BJ (cell line): ENCODE measurements around the gene URB2. TPM values are rescaled to one million over a fixed set of nuclear protein-coding genes. Genes with fewer than 3 reads are reported as not detected.

Source experiments
- CTCF ChIA-PET: fragments of 350-600 bp; formaldehyde crosslinking; extraction: SDS; loops from one replicate; lab custom pipeline; 2021; ENCODE audit warnings: antibody characterized with exemption, inconsistent platforms; lab: Yijun Ruan, JAX
- POLR2A ChIA-PET: fragments of 300-600 bp; sonication (Branson Sonifier 250); formaldehyde crosslinking; extraction: SDS; loops from one replicate; lab custom pipeline; 2021; ENCODE audit warnings: antibody characterized with exemption; lab: Charles Lee
- DNase-seq: peaks from one replicate; pipeline ENCODE4 v3.0.0-alpha.2; 2011; ENCODE audit warnings: low read depth
- H3K27me3 ChIP-seq: 2 replicates; pipeline ENCODE4 v1.6.0; 2011; ENCODE audit warnings: low read length; ENCODE audit not compliant: control insufficient read depth, insufficient read depth
- H3K36me3 ChIP-seq: 2 replicates; pipeline ENCODE4 v1.5.1; 2011; ENCODE audit warnings: low read length; ENCODE audit not compliant: control insufficient read depth, insufficient read depth
- H3K4me3 ChIP-seq: 2 replicates; pipeline ENCODE4 v1.5.1; 2011; ENCODE audit warnings: low read depth, mild to moderate bottlenecking, control low read depth, low read length
- polyA plus RNA-seq: library from polyadenylated mRNA; depleted of rRNA; stranded (reverse); fragments of >200 nt; gene quantifications from 2 replicates; pipeline ENCODE4 v1.2.3, GENCODE V29; 2011
- TF ChIP-seq, protein P1 (sequence below): IDR thresholded peaks from 2 replicates; pipeline ENCODE4 v1.5.1; 2011; ENCODE audit warnings: low read depth, mild to moderate bottlenecking, control low read depth, inconsistent platforms, low read length, moderate library complexity; ENCODE audit not compliant: insufficient read depth

URB2 gene
- polyA plus RNA-seq, 1 experiment = 5.2 TPM

DNA sequence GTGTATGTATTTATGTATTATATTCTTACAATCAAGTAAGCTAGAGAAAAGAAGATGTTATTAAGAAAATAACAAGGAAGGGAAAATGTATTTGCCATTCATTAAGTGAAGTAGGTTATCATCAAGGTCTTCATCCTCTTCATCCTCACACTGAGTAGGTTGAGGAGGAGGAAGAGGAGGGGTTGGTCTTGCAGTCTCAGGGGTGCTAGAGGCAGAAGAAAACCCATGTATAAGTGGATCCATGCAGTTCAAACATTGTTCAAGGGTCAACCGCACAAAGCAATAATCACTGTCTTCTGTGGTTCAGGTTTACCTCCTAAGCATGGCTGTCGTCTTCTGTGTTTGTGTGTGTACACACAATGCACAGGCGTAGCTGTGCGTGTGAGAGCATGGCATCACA is 16.9 kb downstream of the URB2 start:
- CTCF ChIA-PET = no interaction called here
- DNase-seq = no peak
- Histone ChIP-seq H3K27me3 (no peaks in the 10 kb centered on the region), H3K4me3 (no peak overlapping the region), H3K36me3 (peaks cover 14% of the 10 kb centered on the region)
- POLR2A ChIA-PET = no interaction called here
- TF ChIP-seq, protein P1, sequence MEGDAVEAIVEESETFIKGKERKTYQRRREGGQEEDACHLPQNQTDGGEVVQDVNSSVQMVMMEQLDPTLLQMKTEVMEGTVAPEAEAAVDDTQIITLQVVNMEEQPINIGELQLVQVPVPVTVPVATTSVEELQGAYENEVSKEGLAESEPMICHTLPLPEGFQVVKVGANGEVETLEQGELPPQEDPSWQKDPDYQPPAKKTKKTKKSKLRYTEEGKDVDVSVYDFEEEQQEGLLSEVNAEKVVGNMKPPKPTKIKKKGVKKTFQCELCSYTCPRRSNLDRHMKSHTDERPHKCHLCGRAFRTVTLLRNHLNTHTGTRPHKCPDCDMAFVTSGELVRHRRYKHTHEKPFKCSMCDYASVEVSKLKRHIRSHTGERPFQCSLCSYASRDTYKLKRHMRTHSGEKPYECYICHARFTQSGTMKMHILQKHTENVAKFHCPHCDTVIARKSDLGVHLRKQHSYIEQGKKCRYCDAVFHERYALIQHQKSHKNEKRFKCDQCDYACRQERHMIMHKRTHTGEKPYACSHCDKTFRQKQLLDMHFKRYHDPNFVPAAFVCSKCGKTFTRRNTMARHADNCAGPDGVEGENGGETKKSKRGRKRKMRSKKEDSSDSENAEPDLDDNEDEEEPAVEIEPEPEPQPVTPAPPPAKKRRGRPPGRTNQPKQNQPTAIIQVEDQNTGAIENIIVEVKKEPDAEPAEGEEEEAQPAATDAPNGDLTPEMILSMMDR = no peak

DNA sequence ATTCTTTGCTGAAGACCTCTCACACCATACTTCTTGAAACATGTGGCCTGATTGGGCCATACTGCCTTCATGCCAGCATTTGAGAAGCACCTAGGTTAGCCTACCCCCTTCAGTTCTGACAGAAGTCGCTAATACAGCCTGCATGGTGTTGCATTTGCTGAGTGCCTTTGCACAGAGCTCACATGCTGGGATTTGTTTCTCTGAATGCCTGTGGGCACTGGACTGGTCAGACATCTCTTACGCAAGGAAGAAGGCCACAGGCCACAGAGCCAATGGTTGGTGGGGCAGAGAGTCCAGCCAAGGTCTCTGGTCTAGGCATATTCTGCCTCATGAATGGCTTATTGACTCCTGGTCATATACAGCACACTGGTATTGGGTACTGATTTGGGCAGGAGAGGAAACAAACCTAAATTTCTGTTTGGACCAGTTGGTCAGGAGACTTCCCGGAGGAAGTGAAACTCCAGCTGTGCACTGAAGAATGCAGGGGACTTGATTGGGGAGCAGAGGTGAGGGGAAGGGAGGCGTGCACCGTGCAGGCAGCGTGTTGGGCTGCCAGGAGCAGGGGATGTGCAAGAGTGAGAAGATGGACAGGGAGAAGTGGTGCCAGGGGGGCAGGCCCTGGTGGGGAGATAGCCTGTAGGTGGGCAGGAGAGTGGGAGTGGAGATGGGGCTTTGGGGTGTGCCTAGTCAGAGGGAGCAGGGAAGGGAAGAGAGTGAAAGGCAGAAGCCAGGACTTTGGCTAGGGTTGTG is 18.1 kb downstream of the URB2 start:
- DNase-seq = no peak
- no peak overlapping the region for H3K4me3 ChIP-seq
- peaks cover 12% of the 10 kb centered on the region for H3K36me3 ChIP-seq
- ChIA-PET CTCF (no interaction called here), POLR2A (no interaction called here)
- TF ChIP-seq, protein P1 = no peak
- H3K27me3 ChIP-seq = no peaks in the 10 kb centered on the region

DNA sequence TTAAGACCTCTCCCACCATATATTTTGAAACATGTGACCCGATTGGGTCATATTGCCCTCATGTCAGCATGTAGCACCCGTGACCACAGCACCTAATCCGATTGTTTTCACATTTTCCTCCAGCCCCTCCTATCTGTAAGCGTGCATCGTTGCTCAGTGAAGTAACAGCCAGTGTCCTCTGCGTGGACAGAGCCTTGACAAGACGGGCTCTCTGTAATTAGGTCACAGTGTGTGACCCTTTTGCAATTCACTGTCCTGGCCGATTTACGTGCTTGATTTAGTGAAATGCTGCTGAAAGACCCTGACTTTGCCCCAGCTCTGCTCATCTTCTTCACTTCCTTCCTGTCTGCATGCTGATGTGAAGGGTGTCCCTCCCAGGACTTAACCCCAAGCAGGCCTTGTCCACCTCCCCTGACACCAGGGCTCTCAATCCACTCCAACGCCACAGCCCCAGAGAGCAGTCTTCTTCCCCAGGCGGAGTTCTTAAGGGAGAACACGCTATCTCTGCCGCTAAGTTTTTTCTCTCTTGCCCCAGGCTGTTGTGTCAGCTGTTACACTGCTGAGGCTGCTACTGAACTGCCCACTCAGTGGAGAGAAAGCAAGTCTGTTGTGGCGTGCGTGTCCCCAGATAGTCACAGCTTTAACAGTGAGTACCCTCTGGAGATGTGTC is 19.4 kb downstream of the URB2 start:
- TF ChIP-seq, protein P1 = no peak
- ChIA-PET CTCF (no interaction called here), POLR2A (no interaction called here)
- peaks cover 14% of the 10 kb centered on the region for H3K36me3 ChIP-seq
- H3K27me3 ChIP-seq = no peaks in the 10 kb centered on the region
- no peak overlapping the region for H3K4me3 ChIP-seq
- no peak for DNase-seq

DNA sequence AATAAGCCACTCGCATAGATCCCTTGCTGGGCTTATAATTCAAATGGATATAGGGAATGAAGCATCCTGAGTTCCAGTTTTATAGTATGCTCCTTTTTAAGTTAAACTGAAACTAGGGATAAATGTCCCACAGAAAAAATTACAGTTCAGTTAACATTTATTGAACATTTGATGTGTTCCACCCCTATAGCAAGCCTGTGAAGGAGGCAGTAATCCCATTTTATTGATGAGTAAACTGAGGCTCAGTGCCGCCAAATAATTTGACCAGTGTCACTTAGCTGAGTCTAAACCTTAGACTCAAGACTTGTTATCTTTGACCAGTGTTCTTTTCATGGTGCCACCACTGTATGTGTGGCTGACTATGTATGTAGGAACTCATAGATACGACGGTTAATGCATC is 22.4 kb downstream of the URB2 start:
- ChIA-PET CTCF (interaction anchor here (0.8 to 4.2 kb wide), 4 partner anchors 9 to 90 kb away, joined by 3 to 17 read pairs (median 4); partner anchors contain the start of gene ABCB10), POLR2A (no interaction called here)
- Histone ChIP-seq H3K27me3 (no peaks in the 10 kb centered on the region), H3K4me3 (no peak overlapping the region), H3K36me3 (peaks cover 14% of the 10 kb centered on the region)
- no peak for DNase-seq
- TF ChIP-seq, protein P1 = no peak

DNA sequence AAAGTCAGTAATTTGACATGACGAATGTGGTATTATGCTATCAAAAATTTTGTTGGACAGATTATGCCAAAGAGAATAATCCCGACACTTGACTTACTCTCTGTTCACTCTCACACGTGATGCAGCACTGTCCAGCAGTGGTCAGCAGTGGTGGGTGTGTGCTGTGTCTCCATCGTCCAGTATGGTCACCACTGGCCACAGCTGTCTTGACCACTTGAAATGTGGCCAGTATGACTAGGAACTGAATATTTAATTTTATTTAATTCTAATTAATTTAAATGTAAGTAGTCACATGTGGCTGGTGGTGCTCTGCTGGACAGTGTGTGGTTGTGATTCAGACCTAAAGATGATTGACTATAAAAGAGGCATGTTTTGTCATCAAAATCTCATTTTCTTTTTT is 24.0 kb downstream of the URB2 start:
- peaks cover 12% of the 10 kb centered on the region for H3K36me3 ChIP-seq
- CTCF ChIA-PET = interaction anchor here (4.2 kb wide), 1 partner anchor 11 kb away, joined by 17 read pairs; no protein-coding TSS in a partner anchor
- POLR2A ChIA-PET = no interaction called here

More for the DNA sequence above, 24.0 kb downstream of the URB2 start:
- DNase-seq = no peak
- Histone ChIP-seq H3K27me3 (no peaks in the 10 kb centered on the region), H3K4me3 (no peak overlapping the region)
- TF ChIP-seq, protein P1 = no peak
